Osteoblast (primary cell): ENCODE data around the gene ZYX. TPM values are rescaled to one million over a fixed set of nuclear protein-coding genes. Genes with fewer than 3 reads are reported as not detected.

Experiments used
- DNase-seq: peaks from one replicate; pipeline ENCODE4 v3.0.0; 2011; ENCODE audit warnings: low spot score, mixed read lengths; ENCODE audit not compliant: insufficient read length; ENCODE audit errors: missing footprints
- H2AFZ ChIP-seq: 2 replicates; pipeline ENCODE4 v1.6.0; 2011; ENCODE audit warnings: mild to moderate bottlenecking, low read length
- H3K27ac ChIP-seq: 2 replicates; pipeline ENCODE4 v1.5.1; 2011; ENCODE audit warnings: mild to moderate bottlenecking, low read depth, low read length, moderate library complexity
- H3K27me3 ChIP-seq: 2 replicates; pipeline ENCODE4 v1.6.0; 2012; ENCODE audit warnings: mild to moderate bottlenecking, control low read depth, inconsistent platforms, low read length, moderate library complexity; ENCODE audit not compliant: insufficient read depth
- H3K36me3 ChIP-seq: 2 replicates; pipeline ENCODE4 v1.5.1; 2011; ENCODE audit warnings: mild to moderate bottlenecking, low read length, control low read depth, moderate library complexity; ENCODE audit not compliant: insufficient read depth
- H3K4me1 ChIP-seq: 2 replicates; pipeline ENCODE4 v1.5.1; 2011; ENCODE audit warnings: mild to moderate bottlenecking, low read length, control low read depth, moderate library complexity; ENCODE audit not compliant: insufficient read depth
- H3K4me2 ChIP-seq: 2 replicates; pipeline ENCODE4 v1.6.0; 2011; ENCODE audit warnings: mild to moderate bottlenecking, low read length; ENCODE audit not compliant: insufficient read depth
- H3K4me3 ChIP-seq: fragments of 200-600 bp; sonication (generic); 3 replicates; pipeline ENCODE4 v1.5.1; 2012; ENCODE audit warnings: mild to moderate bottlenecking, low read length, inconsistent platforms; ENCODE audit not compliant: insufficient read depth
- H3K79me2 ChIP-seq: 2 replicates; pipeline ENCODE4 v1.6.0; 2012; ENCODE audit warnings: mild to moderate bottlenecking, low read length, control low read depth, inconsistent platforms; ENCODE audit not compliant: insufficient read depth
- H3K9me3 ChIP-seq: 2 replicates; pipeline ENCODE4 v1.5.1; 2011; ENCODE audit warnings: low read depth, low read length, control low read depth
- H4K20me1 ChIP-seq: 2 replicates; pipeline ENCODE4 v1.6.0; 2012; ENCODE audit warnings: mild to moderate bottlenecking, low read length, control low read depth; ENCODE audit not compliant: insufficient read depth
- total RNA-seq: library from RNA; depleted of rRNA; stranded (reverse); fragments of >200 nt; gene quantifications from 2 replicates; pipeline ENCODE4 v1.2.3, GENCODE V29; 2012
- TF ChIP-seq, protein P1 (sequence below): IDR thresholded peaks from 2 replicates; pipeline ENCODE4 v1.5.1; 2011; ENCODE audit warnings: mild to moderate bottlenecking, low read depth, low read length, moderate library complexity; ENCODE audit errors: extremely low read depth

Gene ZYX
- total RNA-seq, 1 donor = 47.4 TPM

DNA sequence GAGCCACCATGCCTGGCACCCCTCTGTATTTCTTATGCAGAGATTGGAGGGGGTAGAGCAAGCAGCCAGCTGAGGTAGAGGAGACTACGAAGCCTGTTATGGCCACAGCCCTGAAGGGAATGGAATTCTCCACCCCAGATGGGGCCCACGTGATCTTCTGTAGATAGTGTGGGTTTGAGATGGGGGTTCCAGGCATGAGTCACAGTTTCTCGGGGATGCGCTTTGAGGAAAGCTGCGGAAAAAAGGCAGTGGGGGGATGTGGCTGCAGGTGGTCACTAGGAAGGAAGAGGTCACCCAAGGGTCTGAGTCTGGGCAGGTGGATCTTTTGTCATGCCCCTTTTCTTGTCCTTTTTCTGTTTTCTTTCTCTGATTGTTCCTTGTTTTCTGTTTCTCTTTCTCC, 30.1 kb upstream of the ZYX start:
- Histone ChIP-seq H3K27ac (no peak overlapping the region), H3K27me3 (peaks cover 35% of the 10 kb centered on the region), H4K20me1 (no peaks in the 10 kb centered on the region), H3K36me3 (no peaks in the 10 kb centered on the region), H3K9me3 (no peaks in the 10 kb centered on the region), H2AFZ (no peak overlapping the region), H3K79me2 (no peaks in the 10 kb centered on the region), H3K4me2 (no peak overlapping the region), H3K4me3 (no peak overlapping the region), H3K4me1 (no peaks in the 10 kb centered on the region)
- DNase-seq = peak; percentile 69
- TF ChIP-seq, protein P1, sequence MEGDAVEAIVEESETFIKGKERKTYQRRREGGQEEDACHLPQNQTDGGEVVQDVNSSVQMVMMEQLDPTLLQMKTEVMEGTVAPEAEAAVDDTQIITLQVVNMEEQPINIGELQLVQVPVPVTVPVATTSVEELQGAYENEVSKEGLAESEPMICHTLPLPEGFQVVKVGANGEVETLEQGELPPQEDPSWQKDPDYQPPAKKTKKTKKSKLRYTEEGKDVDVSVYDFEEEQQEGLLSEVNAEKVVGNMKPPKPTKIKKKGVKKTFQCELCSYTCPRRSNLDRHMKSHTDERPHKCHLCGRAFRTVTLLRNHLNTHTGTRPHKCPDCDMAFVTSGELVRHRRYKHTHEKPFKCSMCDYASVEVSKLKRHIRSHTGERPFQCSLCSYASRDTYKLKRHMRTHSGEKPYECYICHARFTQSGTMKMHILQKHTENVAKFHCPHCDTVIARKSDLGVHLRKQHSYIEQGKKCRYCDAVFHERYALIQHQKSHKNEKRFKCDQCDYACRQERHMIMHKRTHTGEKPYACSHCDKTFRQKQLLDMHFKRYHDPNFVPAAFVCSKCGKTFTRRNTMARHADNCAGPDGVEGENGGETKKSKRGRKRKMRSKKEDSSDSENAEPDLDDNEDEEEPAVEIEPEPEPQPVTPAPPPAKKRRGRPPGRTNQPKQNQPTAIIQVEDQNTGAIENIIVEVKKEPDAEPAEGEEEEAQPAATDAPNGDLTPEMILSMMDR = no peak

DNA sequence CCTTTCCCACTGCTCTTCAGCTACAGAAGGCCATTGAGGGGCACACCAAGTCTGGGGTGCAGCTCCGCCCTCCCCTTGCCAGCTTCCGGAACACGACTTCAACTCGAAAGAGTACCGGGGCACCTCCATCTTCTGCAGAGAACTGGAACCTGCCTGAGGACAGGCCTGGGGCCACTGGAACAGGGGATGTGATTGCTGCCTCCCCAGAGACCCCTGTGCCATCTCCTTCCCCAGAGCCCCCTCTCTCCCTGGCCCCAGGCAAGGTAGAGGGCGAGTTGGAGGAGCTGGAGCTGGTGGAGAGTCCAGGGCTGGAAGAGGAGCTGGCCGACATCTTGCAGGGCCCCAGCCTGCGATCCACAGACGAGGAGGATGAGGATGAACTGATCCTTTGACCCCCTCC, 29.6 kb upstream of the ZYX start:
- TF ChIP-seq, protein P1 = no peak
- H4K20me1 ChIP-seq = no peaks in the 10 kb centered on the region
- H3K79me2 ChIP-seq = no peaks in the 10 kb centered on the region
- no peaks in the 10 kb centered on the region for H3K9me3 ChIP-seq
- no peak for DNase-seq
- H3K27me3 ChIP-seq = peaks cover 32% of the 10 kb centered on the region
- H2AFZ ChIP-seq = no peak overlapping the region
- H3K4me1 ChIP-seq = no peaks in the 10 kb centered on the region
- no peaks in the 10 kb centered on the region for H3K36me3 ChIP-seq
- H3K4me3 ChIP-seq = no peak overlapping the region
- no peak overlapping the region for H3K4me2 ChIP-seq
- no peak overlapping the region for H3K27ac ChIP-seq

DNA sequence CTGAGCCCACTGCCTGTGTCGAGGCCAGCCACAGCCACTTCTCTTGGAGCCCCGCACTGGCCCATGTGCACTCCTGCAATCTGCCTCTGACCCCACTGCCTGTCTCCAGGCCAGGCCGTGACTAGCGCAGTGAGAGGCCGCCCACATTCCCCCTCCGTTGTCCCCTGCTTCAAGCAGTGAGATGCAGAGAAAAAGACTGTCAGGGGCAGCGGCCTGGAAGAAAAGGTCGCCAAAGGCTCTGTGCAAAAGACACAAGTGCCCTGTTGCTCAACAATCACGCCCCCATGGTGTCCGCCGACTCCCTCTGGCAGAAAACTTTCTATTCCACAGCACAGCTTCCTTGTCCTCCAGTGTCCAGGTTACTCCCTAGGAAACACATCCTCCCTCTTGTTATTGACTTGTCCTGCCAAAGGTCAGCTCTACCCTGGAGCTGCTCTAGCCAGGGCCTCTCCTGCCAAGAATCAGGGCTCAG, 28.6 kb upstream of the ZYX start:
- DNase-seq = no peak
- Histone ChIP-seq H3K4me3 (no peak overlapping the region), H4K20me1 (no peaks in the 10 kb centered on the region), H3K4me2 (no peak overlapping the region), H3K9me3 (no peaks in the 10 kb centered on the region), H3K79me2 (no peaks in the 10 kb centered on the region), H3K27ac (no peak overlapping the region), H3K4me1 (no peaks in the 10 kb centered on the region), H3K36me3 (no peaks in the 10 kb centered on the region), H2AFZ (no peak overlapping the region), H3K27me3 (peaks cover 29% of the 10 kb centered on the region)
- TF ChIP-seq, protein P1 = no peak

DNA sequence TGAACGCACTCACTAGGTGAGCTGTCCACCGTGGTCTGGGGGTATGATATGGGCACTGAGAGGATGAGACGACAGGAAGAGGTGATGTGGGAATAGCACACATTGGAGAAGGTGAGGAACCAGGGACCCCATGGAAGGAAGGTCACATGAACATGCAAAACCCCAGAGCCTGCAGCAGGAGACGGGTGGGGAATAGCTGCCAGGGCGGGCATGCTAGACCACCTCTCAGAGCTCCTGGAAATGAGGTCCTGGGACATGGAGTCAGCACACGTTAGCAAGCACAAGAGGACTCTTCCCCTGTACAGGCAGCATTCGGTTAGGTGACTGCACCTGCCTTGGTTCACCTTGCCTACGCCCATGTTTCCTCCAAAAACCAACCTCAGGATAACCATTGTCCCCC, 26.8 kb upstream of the ZYX start:
- TF ChIP-seq, protein P1 = no peak
- DNase-seq = peak; percentile 54
- Histone ChIP-seq H3K4me3 (no peak overlapping the region), H3K27ac (no peak overlapping the region), H4K20me1 (no peaks in the 10 kb centered on the region), H3K9me3 (no peaks in the 10 kb centered on the region), H3K27me3 (peaks cover 11% of the 10 kb centered on the region), H2AFZ (no peak overlapping the region), H3K4me1 (no peaks in the 10 kb centered on the region), H3K4me2 (no peak overlapping the region), H3K79me2 (no peaks in the 10 kb centered on the region), H3K36me3 (no peaks in the 10 kb centered on the region)
